IMR-90 (cell line): ENCODE results near the gene DICER1. TPM values are rescaled to one million over a fixed set of nuclear protein-coding genes. Genes with fewer than 3 reads are reported as not detected.
"Not testable (repeated sequence)": the region's sequence is repeated elsewhere in the genome, so short reads cannot be mapped to it uniquely, and the experiment has no call there.

Experiments used
- ATAC-seq: fragments of 200-7000 bp; cut with Tn5 transposase; 2 replicates; pipeline ENCODE4 v1.9.1; 2020; ENCODE audit warnings: low read depth, mild to moderate bottlenecking, moderate library complexity
- BruUV-seq: library from RNA; stranded (reverse); fragments of 400-500 nt; replicated peaks from 2 replicates; lab custom pipeline; 2021; lab: Mats Ljungman, UMichigan
- CTCF ChIA-PET: fragments of 300-600 bp; formaldehyde crosslinking; extraction: SDS; loops from one replicate; lab custom pipeline; 2021; ENCODE audit warnings: antibody characterized with exemption; lab: Yijun Ruan, JAX
- POLR2A ChIA-PET: fragments of 300-600 bp; sonication (Branson Sonifier 250); formaldehyde crosslinking; loops from one replicate; lab custom pipeline; 2022; ENCODE audit warnings: antibody characterized with exemption; ENCODE audit not compliant: unreplicated experiment; lab: Charles Lee
- DNase-seq: peaks from one replicate; pipeline ENCODE4 v3.0.0; 2013
- H2AFZ ChIP-seq: replicated peaks from 2 replicates; pipeline ENCODE3; 2013; ENCODE audit warnings: low read length, mild to moderate bottlenecking; ENCODE audit not compliant: poor library complexity
- H2AK5ac ChIP-seq: 2 replicates; pipeline ENCODE4 v1.6.1; 2013; ENCODE audit warnings: low read depth, low read length, inconsistent platforms
- H2AK9ac ChIP-seq: replicated peaks from 2 replicates; pipeline ENCODE3; 2013; ENCODE audit warnings: mild to moderate bottlenecking, low read depth, low read length, moderate library complexity; ENCODE audit not compliant: poor library complexity
- H2BK120ac ChIP-seq: 2 replicates; pipeline ENCODE4 v1.6.1; 2013; ENCODE audit warnings: low read depth, low read length, inconsistent platforms
- H2BK15ac ChIP-seq: 3 replicates; pipeline ENCODE4 v1.6.1; 2013; ENCODE audit warnings: low read depth, low read length, inconsistent platforms
- H2BK20ac ChIP-seq: 2 replicates; pipeline ENCODE4 v1.6.1; 2013; ENCODE audit warnings: low read depth, mild to moderate bottlenecking, inconsistent platforms, low read length, moderate library complexity
- H2BK5ac ChIP-seq: 2 replicates; pipeline ENCODE4 v1.6.1; 2013; ENCODE audit warnings: mild to moderate bottlenecking, low read depth, low read length, inconsistent platforms; ENCODE audit not compliant: poor library complexity, severe bottlenecking
- H3K14ac ChIP-seq: replicated peaks from 2 replicates; pipeline ENCODE4 v1.6.1; 2013; ENCODE audit warnings: low read depth, low read length, inconsistent platforms
- H3K18ac ChIP-seq: 2 replicates; pipeline ENCODE4 v1.6.1; 2013; ENCODE audit warnings: low read depth, low read length, control low read depth
- H3K23ac ChIP-seq: 2 replicates; pipeline ENCODE4 v1.6.1; 2013; ENCODE audit warnings: low read depth, low read length, inconsistent platforms
- H3K27ac ChIP-seq: 2 replicates; pipeline ENCODE4 v1.5.1; 2013; ENCODE audit warnings: mild to moderate bottlenecking, control low read depth, low read length; ENCODE audit not compliant: insufficient read depth
- H3K27me3 ChIP-seq: 2 replicates; pipeline ENCODE4 v1.6.1; 2013; ENCODE audit warnings: low read length; ENCODE audit not compliant: control insufficient read depth, insufficient read depth
- H3K36me3 ChIP-seq: 2 replicates; pipeline ENCODE4 v1.6.1; 2013; ENCODE audit warnings: low read length, mixed read lengths; ENCODE audit not compliant: control insufficient read depth, insufficient read depth
- H3K4ac ChIP-seq: 2 replicates; pipeline ENCODE4 v1.6.1; 2013; ENCODE audit warnings: low read depth, low read length, inconsistent platforms
- H3K4me1 ChIP-seq: 2 replicates; pipeline ENCODE4 v1.6.1; 2013; ENCODE audit warnings: low read length, mixed read lengths; ENCODE audit not compliant: control insufficient read depth, insufficient read depth
- H3K4me2 ChIP-seq: 2 replicates; pipeline ENCODE4 v1.6.1; 2013; ENCODE audit warnings: low read depth, mild to moderate bottlenecking, control low read depth, low read length, moderate library complexity
- H3K4me3 ChIP-seq: 2 replicates; pipeline ENCODE4 v1.5.1; 2013; ENCODE audit warnings: low read depth, mild to moderate bottlenecking, control low read depth, low read length, moderate library complexity; ENCODE audit not compliant: insufficient read depth
- H3K56ac ChIP-seq: 2 replicates; pipeline ENCODE4 v1.6.1; 2013; ENCODE audit warnings: low read length, inconsistent platforms; ENCODE audit not compliant: insufficient read depth; ENCODE audit errors: extremely low read depth
- H3K79me1 ChIP-seq, 2 experiments: 2 replicates each; pipeline ENCODE4 v1.6.1; 2013; ENCODE audit warnings: low read length in 2 of 2, inconsistent platforms in 1 of 2, low read depth in 1 of 2
- H3K9ac ChIP-seq: 2 replicates; pipeline ENCODE4 v1.6.1; 2013; ENCODE audit warnings: low read depth, low read length, control low read depth
- H3K9me1 ChIP-seq: 2 replicates; pipeline ENCODE4 v1.6.1; 2013; ENCODE audit warnings: low read length, inconsistent platforms; ENCODE audit not compliant: insufficient read depth
- H3K9me3 ChIP-seq: 2 replicates; pipeline ENCODE4 v1.6.1; 2013; ENCODE audit warnings: low read length; ENCODE audit not compliant: control insufficient read depth, insufficient read depth
- H4K20me1 ChIP-seq: 2 replicates; pipeline ENCODE4 v1.6.1; 2013; ENCODE audit warnings: low read length, inconsistent platforms; ENCODE audit not compliant: insufficient read depth
- H4K5ac ChIP-seq: 2 replicates; pipeline ENCODE4 v1.6.1; 2013; ENCODE audit warnings: mild to moderate bottlenecking, low read depth, low read length, control low read depth
- H4K8ac ChIP-seq, 2 experiments: 2 replicates each; pipeline ENCODE4 v1.6.1; 2013; ENCODE audit warnings: low read depth in 2 of 2, low read length in 2 of 2, control low read depth in 1 of 2, inconsistent platforms in 1 of 2
- H4K91ac ChIP-seq: 2 replicates; pipeline ENCODE4 v1.6.1; 2013; ENCODE audit warnings: low read depth, low read length, inconsistent platforms; ENCODE audit not compliant: insufficient read depth
- CEBPB ChIP-seq: IDR thresholded peaks from 2 replicates; pipeline ENCODE4 v1.6.1; 2012; ENCODE audit warnings: low read depth, low read length, improper control_type of control experiment
- FOS ChIP-seq: fragments of 150-350 bp; IDR thresholded peaks from 2 replicates; pipeline ENCODE4 v1.6.1; 2016; ENCODE audit warnings: low read depth, low read length
- MAZ ChIP-seq: IDR thresholded peaks from 2 replicates; pipeline ENCODE4 v1.6.1; 2012; ENCODE audit warnings: low read depth, mild to moderate bottlenecking, low read length, improper control_type of control experiment, moderate library complexity, borderline replicate concordance
- NFE2L2 ChIP-seq: fragments of 150-350 bp; IDR thresholded peaks from 2 replicates; pipeline ENCODE4 v1.6.1; 2016; ENCODE audit warnings: low read depth, mild to moderate bottlenecking, low read length
- POLR2A ChIP-seq: IDR thresholded peaks from 2 replicates; pipeline ENCODE4 v1.6.1; 2012; ENCODE audit warnings: mild to moderate bottlenecking, low read depth, low read length
- USF2 ChIP-seq: fragments of 150-350 bp; IDR thresholded peaks from 2 replicates; pipeline ENCODE4 v1.6.1; 2017; ENCODE audit warnings: mild to moderate bottlenecking, antibody characterized with exemption, low read length, low read depth
- WGBS, 2 experiments: methylation state at CpG; one replicate each; pipeline versions ENCODE4 v1.1.5 to v1.1.7; 2013; ENCODE audit warnings: missing lambda C conversion rate in 2 of 2; ENCODE audit not compliant: insufficient read length in 1 of 2; ENCODE audit errors: extremely low coverage in 2 of 2; 5-methylcytosine and 5-hydroxymethylcytosine counted together
- dilution Hi-C: fragments of 300-500 bp; cut with HindIII; formaldehyde crosslinking; loops from one replicate; pipeline ENCODE4 v1.14.3; 2018; ENCODE audit warnings: low sequenced_read_pairs; ENCODE audit not compliant: unreplicated experiment
- in situ Hi-C: fragments of 300-500 bp; cut with MboI; formaldehyde crosslinking; loops from 3 replicates; pipeline ENCODE4 v1.14.3; 2019; ENCODE audit warnings: low sequenced_read_pairs, inconsistent platforms, mixed read lengths
- intact Hi-C: fragments of 100-400 bp; cut with micrococcal nuclease; formaldehyde crosslinking; loops from 2 replicates; pipeline ENCODE4 v1.10.0; 2022
- polyA plus RNA-seq, 3 experiments: library from polyadenylated mRNA; depleted of rRNA; stranded (reverse); fragments of >200 nt; gene quantifications; 2 replicates each; pipeline ENCODE4 v1.2.3, GENCODE V29; 2012; ENCODE audit warnings: low replicate concordance in 1 of 3
- total RNA-seq: library from RNA; depleted of rRNA; stranded (reverse); fragments of >200 nt; gene quantifications from 2 replicates; pipeline ENCODE4 v1.2.3, GENCODE V29; 2012

DICER1 gene
- total and polyA plus RNA-seq, 2 of the 4 experiments (the other 2 are of a cell fraction) = 9.7 to 49.5 TPM

- no peak overlapping the region for H3K4me2 ChIP-seq
- H4K5ac ChIP-seq = no peak overlapping the region
- no peak overlapping the region for H2BK120ac ChIP-seq
- H3K56ac ChIP-seq = no peak overlapping the region
- CTCF ChIA-PET = no interaction called here
- in situ Hi-C loops (no loop called here), dilution Hi-C loops (no loop called here), intact Hi-C loops (no loop called here)
- H3K4me1 ChIP-seq = peaks cover 4% of the 10 kb centered on the region; the same call in 1 of the 2 replicates
- no peak overlapping the region for H3K23ac ChIP-seq
- WGBS, 2 experiments = 47% methylated on average over 3 of the region's 8 CpGs; no CpG with 5 or more reads in 1 of the 2 experiments
- TF ChIP-seq USF2 (no peak), CEBPB (0 out of 2 replicates have a peak, but pooled peaks have one; percentile 10), FOS (no peak), MAZ (no peak), POLR2A (no peak), NFE2L2 (no peak)
- H3K4ac ChIP-seq = no peak overlapping the region
- no peaks in the 10 kb centered on the region; the same call in 1 of the 2 replicates for H3K27me3 ChIP-seq
- no peak overlapping the region for H3K9ac ChIP-seq
- no peaks in the 10 kb centered on the region for H3K36me3 ChIP-seq
- H2BK15ac ChIP-seq = no peak overlapping the region
- H4K8ac ChIP-seq = no peak overlapping the region
- H2AK5ac ChIP-seq = no peak overlapping the region
- H4K20me1 ChIP-seq = no peaks in the 10 kb centered on the region
- H4K91ac ChIP-seq = no peak overlapping the region
- H3K9me1 ChIP-seq = no peaks in the 10 kb centered on the region
- no peaks in the 10 kb centered on the region for H3K79me1 ChIP-seq
- DNase-seq (no peak), ATAC-seq (no peak)
- H3K4me3 ChIP-seq = no peak overlapping the region
- no peak overlapping the region for H2AFZ ChIP-seq
- H3K9me3 ChIP-seq = no peaks in the 10 kb centered on the region
- H3K18ac ChIP-seq = no peak overlapping the region
- POLR2A ChIA-PET = no interaction called here
- H2AK9ac ChIP-seq = no peak overlapping the region
- no TSS peak for BruUV-seq
- H3K14ac ChIP-seq = no peak overlapping the region
- no peak overlapping the region for H2BK20ac ChIP-seq
- H2BK5ac ChIP-seq = no peak overlapping the region
- H3K27ac ChIP-seq = no peak overlapping the region
Measured at GRCh38 chr14:95180966-95181741, 23.8 kb upstream of the DICER1 start.

- H2AK9ac ChIP-seq, in situ Hi-C loops, H3K56ac ChIP-seq, H3K9me1 ChIP-seq, H4K91ac ChIP-seq, H3K4me2 ChIP-seq, H3K27ac ChIP-seq, H3K14ac ChIP-seq, H2BK120ac ChIP-seq, CTCF ChIA-PET, H2AK5ac ChIP-seq, H3K36me3 ChIP-seq, H3K9ac ChIP-seq, POLR2A ChIA-PET, H3K4me3 ChIP-seq, ATAC-seq, H3K27me3 ChIP-seq, DNase-seq, H2AFZ ChIP-seq, H3K18ac ChIP-seq, H4K5ac ChIP-seq, H3K79me1 ChIP-seq, H3K9me3 ChIP-seq, H3K23ac ChIP-seq, H3K4ac ChIP-seq, dilution Hi-C loops, H4K8ac ChIP-seq, H3K4me1 ChIP-seq, H4K20me1 ChIP-seq, intact Hi-C loops, H2BK15ac ChIP-seq, H2BK5ac ChIP-seq, H2BK20ac ChIP-seq, BruUV-seq: not testable (repeated sequence)
- WGBS, 2 experiments = no CpG with 5 or more reads among the region's 3 CpGs
Measured at GRCh38 chr14:95175670-95176069, 18.3 kb upstream of the DICER1 start.
